Measurements from ENCODE around the gene SLC2A13.

SLC2A13 gene

GRCh38 chr12:39713552-39713951 is 392.3 kb downstream of the SLC2A13 start:
- DNase-seq = no peak

- DNase-seq = no peak
These were observed 393.5 kb downstream of the SLC2A13 start for GRCh38 chr12:39712334-39712733.

Measured in right hindlimb (tissue), 1 donor.